IPS-NIHi7 (cell line): ENCODE measurements around the gene UGT2B11.
A peak's percentile ranks its signal among the peaks of the same experiment; 100 is the strongest.
"Not testable (repeated sequence)": the region's sequence is repeated elsewhere in the genome, so short reads cannot be mapped to it uniquely, and the experiment has no call there.

Experiments used
- DNase-seq: peaks from one replicate; pipeline ENCODE4 v3.0.0; 2012; ENCODE audit warnings: mixed read lengths; ENCODE audit errors: extremely low spot score

Gene UGT2B11

DNA sequence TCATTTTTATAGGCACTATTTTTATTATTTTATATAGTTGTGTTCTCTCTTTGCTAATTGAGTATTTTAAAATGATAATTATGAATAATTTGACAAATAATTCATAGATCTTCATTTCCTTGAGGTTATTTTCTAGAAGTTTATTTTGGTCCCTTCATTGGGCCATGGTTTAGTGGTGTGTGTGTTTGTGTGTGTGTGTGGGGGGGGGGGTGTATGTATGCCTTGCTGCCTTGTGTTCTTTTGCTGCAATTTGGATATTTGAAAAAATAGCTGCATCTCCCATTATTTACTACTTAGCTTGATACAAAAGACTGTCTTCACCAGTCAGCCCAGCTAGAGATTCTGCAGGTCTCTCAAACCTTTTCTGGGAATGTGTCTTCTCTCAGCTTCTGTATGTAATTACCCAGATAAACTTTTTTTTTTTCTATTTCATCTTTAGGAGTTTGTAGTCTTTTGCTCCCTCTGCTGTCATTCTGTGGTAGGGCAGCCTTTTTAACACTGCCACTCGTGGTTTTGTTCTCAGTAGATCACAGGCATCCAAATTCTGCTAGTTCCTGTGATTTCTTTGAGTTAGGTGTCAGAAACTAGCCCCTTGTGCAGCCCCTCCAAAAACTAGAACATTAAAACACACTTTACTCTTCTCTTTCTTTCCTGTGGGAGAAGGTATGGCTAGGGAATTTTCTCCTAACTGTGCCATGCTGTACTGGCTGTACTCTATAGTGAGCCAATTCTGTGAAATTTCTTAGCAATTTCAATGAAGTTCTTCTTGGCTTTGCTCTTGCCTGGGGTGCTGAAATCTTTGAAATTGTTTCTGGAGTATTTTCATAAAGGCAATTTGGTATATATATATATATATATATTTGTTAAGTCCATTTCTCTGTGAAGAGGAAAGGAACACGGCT, 44.1 kb downstream of the UGT2B11 start:
- peak; percentile 8 for DNase-seq

DNA sequence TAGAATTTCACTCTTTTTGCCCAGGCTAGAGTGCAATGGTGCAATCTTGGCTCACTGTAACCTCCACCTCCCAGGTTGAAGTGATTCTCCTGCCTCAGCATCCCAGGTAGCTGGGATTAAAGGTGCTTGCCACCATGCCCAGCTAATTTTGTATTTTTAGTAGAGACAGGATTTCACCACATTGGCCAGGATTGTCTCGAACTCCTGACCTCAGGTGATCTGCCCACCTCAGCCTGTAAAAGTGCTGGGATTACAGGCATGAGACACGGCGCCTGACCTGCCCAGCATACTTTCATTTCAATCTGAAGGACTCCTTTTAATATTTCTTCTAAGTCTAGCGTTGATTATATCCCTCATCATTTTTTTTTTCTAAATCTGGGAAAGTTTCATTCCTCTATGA, 45.4 kb downstream of the UGT2B11 start:
- DNase-seq = not testable (repeated sequence)

DNA sequence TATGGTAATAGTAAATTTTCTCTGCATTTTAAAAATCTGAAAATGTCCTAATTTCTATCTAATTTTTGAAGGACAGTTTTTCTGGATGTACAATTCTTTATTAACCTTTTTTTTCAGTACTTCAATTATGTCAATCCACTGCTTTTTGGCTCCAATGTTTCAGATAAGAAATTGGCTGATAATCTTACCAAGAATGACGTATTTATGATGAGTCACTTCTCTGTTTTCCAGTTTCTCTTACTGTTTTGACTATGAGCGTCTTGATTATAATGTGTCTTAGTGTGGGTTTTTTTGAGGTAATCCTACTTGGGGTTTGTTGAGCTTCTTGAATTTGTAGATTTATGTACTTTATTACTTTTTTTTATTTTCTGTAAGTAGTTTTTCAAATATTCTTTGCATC, 47.2 kb downstream of the UGT2B11 start:
- no peak for DNase-seq

DNA sequence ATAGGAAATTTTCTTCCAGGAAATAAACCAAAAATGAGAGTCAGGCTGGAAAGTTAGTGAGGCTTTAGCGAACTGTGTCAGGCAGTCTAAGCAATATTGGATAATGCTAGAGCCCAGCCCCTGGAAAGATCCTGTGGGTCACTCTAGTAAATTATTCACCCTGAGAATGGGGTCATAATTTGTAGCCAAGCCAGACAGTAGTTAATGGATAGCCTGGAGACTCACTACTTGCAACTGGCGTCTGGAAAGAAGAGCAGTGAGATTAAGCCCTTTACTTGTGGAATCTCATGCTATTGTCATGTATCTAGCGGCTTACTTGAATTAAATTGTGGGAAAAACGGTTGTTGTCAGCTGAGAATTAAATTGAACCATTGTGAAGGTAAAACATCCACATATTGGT, 48.2 kb downstream of the UGT2B11 start:
- not testable (repeated sequence) for DNase-seq

DNA sequence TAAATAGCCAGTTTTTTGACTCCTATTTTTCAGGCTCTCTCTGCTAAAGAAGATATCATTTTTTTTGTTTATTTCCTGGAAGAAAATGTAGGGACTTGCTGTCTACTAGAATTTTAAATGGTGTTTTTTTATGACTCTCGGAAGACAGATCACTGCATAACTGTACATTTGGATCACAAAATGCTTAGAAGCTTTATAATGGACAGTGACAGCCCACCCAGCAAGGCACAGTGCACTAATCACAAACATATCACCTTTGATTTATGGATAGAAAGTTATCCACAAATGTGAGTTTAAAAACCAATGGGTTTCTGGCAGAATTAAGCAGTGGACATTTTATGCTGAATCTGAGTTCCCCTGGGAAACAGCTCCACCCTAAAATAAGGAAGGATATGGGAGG, 48.8 kb downstream of the UGT2B11 start:
- DNase-seq = not testable (repeated sequence)

DNA sequence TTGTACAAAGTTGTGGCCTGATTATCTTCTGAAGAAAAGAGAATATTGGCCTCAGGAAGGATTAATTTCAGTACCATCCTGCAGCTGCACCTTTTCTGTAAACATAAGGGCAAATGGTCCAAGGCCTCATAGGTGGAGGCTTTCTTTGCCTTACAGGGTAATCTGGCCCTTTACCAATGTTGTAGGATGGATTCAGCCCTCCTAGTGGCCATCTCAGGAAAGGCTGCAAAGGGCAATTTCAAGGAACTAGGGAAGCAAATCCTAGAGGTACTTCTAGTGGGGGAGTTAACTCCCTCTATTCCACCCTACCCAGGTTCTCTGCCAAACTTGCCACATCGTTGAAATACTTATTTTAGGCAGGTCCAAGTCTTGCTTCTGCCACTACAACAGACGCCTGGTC, 57.6 kb downstream of the UGT2B11 start:
- DNase-seq = peak; percentile 24

DNA sequence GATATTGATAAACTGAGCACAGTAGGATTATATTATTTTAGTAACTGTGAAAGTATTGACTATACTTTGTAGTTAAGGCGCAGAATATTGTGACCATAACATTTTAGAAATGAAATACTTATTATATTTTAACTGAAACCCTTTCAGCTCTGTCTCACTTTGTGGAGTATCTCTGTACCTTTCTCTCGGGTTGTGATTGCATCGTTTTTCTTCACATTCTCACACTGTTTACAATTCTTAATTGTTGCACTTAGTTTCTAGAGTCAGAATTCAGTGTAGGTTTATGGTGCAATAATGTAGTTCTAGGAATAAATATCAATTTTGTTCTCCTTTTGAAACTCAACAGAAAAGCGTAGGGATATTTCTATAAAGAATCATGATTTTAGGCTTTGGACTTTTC, 60.5 kb downstream of the UGT2B11 start:
- no peak for DNase-seq
